Chondrocyte (in vitro differentiated cells): ENCODE data around the gene LYZ. TPM values are rescaled to one million over a fixed set of nuclear protein-coding genes. Genes with fewer than 3 reads are reported as not detected.

Experiments used
- DNase-seq: peaks from one replicate; pipeline ENCODE4 v3.0.0; 2021; ENCODE audit warnings: mixed read lengths, low spot score
- H3K27ac Mint-ChIP-seq: one replicate; pipeline ENCODE4 v1.8.0; 2021; ENCODE audit warnings: mild to moderate bottlenecking, moderate library complexity, mixed read lengths; ENCODE audit not compliant: unreplicated experiment
- H3K27me3 Mint-ChIP-seq: 2 replicates; pipeline ENCODE4 v1.8.0; 2021; ENCODE audit warnings: low read depth, mixed read lengths
- H3K36me3 Mint-ChIP-seq: 2 replicates; pipeline ENCODE4 v1.8.0; 2021; ENCODE audit warnings: low read depth, mixed read lengths
- H3K4me1 Mint-ChIP-seq: 2 replicates; pipeline ENCODE4 v1.8.0; 2021; ENCODE audit warnings: low read depth, mild to moderate bottlenecking, mixed read lengths
- H3K4me3 Mint-ChIP-seq: one replicate; pipeline ENCODE4 v1.8.0; 2021; ENCODE audit warnings: mild to moderate bottlenecking, moderate library complexity, mixed read lengths; ENCODE audit not compliant: unreplicated experiment
- H3K9me3 Mint-ChIP-seq: 2 replicates; pipeline ENCODE4 v1.8.0; 2021; ENCODE audit warnings: low read depth, mixed read lengths
- total RNA-seq: library from RNA; stranded (reverse); gene quantifications from 3 replicates; pipeline ENCODE4 v1.2.1, GENCODE V29; 2021
- TF ChIP-seq, protein P1 (sequence below): fragments of 200-600 bp; sonication (generic); IDR thresholded peaks from 2 replicates; pipeline ENCODE4 v1.5.0; 2021; ENCODE audit warnings: antibody characterized with exemption, mild to moderate bottlenecking, moderate library complexity

LYZ gene
- total RNA-seq, 1 donor from 2014 or later, result not detected

DNA sequence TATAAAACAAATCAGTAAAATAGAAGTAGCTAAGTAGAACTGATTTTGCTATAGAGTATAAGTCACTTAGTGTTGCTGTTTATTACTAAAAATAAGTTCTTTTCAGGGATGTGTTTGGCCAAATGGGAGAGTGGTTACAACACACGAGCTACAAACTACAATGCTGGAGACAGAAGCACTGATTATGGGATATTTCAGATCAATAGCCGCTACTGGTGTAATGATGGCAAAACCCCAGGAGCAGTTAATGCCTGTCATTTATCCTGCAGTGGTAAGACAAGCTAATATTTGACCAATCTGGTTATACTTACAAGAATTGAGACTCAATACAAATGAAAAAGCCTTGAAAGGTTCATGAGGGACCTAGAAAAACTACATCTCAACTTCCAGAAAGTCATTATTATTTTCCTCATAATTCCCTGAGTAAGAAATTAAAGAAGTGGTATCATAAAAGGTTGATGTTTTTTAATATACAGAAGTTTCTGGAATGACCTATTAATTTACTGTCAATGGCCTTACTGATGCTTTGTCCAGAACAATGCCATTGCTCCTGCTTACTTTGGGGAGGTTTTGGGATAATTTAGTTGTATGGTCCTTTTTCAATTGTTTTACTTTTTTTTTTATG lies 1.9 kb downstream of the LYZ start:
- Mint-ChIP-seq H3K27me3 (peaks cover 4% of the 10 kb centered on the region), H3K27ac (no peak overlapping the region)
- DNase-seq, result no peak

DNA sequence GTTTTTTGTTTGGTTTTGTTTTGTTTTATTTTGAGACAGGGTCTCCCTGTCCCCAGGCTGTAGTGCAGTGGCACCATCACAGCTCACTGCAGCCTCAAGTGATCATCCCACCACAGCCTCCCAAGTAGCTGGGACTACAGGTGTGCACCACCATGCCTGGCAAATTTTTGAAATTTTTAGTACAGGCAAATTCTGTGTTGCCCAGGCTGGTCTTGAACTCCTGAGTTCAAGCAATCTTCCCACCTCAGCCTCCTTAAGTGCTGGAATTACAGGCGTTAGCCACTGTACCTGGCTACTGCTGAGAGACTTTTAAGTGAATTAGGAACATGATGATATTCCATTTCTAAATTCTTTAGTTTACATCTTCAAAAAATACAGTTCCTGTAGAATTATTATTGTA lies 2.6 kb downstream of the LYZ start:
- no peaks in the 10 kb centered on the region for H3K4me1 Mint-ChIP-seq
- H3K27me3 Mint-ChIP-seq, result peaks cover 4% of the 10 kb centered on the region
- no peaks in the 10 kb centered on the region for H3K9me3 Mint-ChIP-seq
- no peak overlapping the region for H3K27ac Mint-ChIP-seq
- no peak for DNase-seq
- H3K36me3 Mint-ChIP-seq, result no peaks in the 10 kb centered on the region
- no peak overlapping the region for H3K4me3 Mint-ChIP-seq
- TF ChIP-seq, protein P1, sequence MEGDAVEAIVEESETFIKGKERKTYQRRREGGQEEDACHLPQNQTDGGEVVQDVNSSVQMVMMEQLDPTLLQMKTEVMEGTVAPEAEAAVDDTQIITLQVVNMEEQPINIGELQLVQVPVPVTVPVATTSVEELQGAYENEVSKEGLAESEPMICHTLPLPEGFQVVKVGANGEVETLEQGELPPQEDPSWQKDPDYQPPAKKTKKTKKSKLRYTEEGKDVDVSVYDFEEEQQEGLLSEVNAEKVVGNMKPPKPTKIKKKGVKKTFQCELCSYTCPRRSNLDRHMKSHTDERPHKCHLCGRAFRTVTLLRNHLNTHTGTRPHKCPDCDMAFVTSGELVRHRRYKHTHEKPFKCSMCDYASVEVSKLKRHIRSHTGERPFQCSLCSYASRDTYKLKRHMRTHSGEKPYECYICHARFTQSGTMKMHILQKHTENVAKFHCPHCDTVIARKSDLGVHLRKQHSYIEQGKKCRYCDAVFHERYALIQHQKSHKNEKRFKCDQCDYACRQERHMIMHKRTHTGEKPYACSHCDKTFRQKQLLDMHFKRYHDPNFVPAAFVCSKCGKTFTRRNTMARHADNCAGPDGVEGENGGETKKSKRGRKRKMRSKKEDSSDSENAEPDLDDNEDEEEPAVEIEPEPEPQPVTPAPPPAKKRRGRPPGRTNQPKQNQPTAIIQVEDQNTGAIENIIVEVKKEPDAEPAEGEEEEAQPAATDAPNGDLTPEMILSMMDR, result no peak

More for the DNA sequence above, 1.9 kb downstream of the LYZ start:
- TF ChIP-seq, protein P1, result no peak
- Mint-ChIP-seq H3K9me3 (no peaks in the 10 kb centered on the region), H3K36me3 (no peaks in the 10 kb centered on the region), H3K4me3 (no peak overlapping the region), H3K4me1 (no peaks in the 10 kb centered on the region)

DNA sequence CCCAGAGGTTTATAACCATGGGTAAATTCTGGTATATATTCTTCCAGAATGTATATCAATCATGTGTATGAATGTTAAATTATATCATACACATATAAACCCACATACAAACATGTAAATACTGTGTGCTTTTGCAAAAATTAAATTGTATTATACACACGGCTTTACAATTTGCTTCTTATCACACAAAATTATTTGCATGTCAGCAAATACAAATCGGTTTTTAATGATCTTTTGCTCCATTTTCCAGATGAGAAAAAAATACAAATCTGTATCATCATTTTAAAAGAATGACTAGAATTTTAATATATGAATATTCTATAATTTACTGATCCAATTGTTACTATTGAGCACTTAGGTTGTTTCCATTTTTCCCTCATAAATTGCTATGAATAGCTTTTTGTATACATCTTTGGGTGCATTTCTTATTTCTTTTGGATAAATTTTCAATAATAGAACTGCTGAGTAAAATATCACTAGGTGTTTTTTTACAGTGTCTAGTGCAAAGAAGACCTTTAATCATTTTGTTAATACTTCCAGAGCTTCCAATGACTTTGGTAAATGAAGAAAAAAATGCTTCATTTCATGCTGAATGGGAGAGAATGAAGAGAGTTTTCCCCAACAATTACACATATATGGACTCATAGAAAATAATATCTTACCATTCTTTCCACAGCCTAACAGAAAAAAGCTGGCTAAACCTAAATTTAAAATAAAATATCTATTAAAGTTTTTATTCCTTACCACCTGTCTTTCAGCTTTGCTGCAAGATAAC lies 3.5 kb downstream of the LYZ start:
- Mint-ChIP-seq H3K36me3 (no peaks in the 10 kb centered on the region), H3K27ac (no peak overlapping the region), H3K4me3 (no peak overlapping the region), H3K9me3 (no peaks in the 10 kb centered on the region), H3K27me3 (peaks cover 4% of the 10 kb centered on the region), H3K4me1 (no peaks in the 10 kb centered on the region)
- no peak for DNase-seq
- TF ChIP-seq, protein P1, result no peak

DNA sequence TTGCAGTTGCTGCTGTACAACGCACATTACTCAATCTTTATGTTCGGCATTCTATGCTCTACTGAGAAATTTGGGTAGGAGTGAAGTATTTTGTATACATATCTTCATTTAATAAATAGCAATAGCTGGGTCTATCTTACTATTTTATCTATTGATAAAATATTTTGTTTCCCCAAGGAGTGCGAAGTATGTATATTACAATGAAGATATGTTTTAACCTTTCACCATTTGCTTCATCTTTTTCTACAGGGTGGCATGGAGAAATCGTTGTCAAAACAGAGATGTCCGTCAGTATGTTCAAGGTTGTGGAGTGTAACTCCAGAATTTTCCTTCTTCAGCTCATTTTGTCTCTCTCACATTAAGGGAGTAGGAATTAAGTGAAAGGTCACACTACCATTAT lies 4.7 kb downstream of the LYZ start:
- TF ChIP-seq, protein P1, result no peak
- no peak overlapping the region for H3K4me3 Mint-ChIP-seq
- peaks cover 3% of the 10 kb centered on the region for H3K4me1 Mint-ChIP-seq
- H3K9me3 Mint-ChIP-seq, result no peaks in the 10 kb centered on the region
- no peak overlapping the region for H3K27ac Mint-ChIP-seq
- peaks cover 4% of the 10 kb centered on the region for H3K27me3 Mint-ChIP-seq
- DNase-seq, result no peak
- no peaks in the 10 kb centered on the region for H3K36me3 Mint-ChIP-seq

DNA sequence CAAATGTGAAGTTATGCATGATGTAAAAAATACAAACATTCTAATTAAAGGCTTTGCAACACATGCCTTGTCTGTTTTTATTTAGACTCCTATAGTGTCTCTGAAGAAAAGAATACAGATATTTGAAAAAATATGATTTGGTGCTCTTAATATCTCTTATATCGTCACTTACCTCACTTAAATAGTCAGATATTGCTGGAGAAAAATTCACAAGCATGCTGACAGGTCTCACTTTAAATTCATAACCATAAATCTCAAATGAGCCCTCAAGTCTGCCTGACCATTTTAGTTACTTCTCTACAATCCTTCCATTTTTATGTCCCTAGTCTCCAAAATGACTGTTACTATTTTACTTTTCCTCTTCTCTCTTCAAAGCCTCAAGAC lies 6.0 kb downstream of the LYZ start:
- TF ChIP-seq, protein P1, result no peak
- Mint-ChIP-seq H3K4me1 (peaks cover 7% of the 10 kb centered on the region), H3K27ac (no peak overlapping the region), H3K36me3 (no peaks in the 10 kb centered on the region), H3K4me3 (no peak overlapping the region), H3K27me3 (peaks cover 2% of the 10 kb centered on the region), H3K9me3 (no peaks in the 10 kb centered on the region)
- no peak for DNase-seq
